CD4-positive, alpha-beta T cell (primary cell): ENCODE measurements around the gene SIN3B. TPM values are rescaled to one million over a fixed set of nuclear protein-coding genes. Genes with fewer than 3 reads are reported as not detected.

Experiments used
- ATAC-seq: fragments of 200-7000 bp; cut with Tn5 transposase; one replicate; pipeline ENCODE4 v1.10.0; 2022; ENCODE audit warnings: mild to moderate bottlenecking; ENCODE audit not compliant: poor library complexity
- CTCF ChIA-PET: fragments of 350-600 bp; sonication (Branson Sonifier 250); formaldehyde crosslinking; loops from one replicate; lab custom pipeline; 2021; ENCODE audit warnings: antibody characterized with exemption, inconsistent platforms; lab: Charles Lee
- POLR2A ChIA-PET: fragments of 350-600 bp; sonication (Branson Sonifier 250); formaldehyde crosslinking; loops from one replicate; lab custom pipeline; 2021; ENCODE audit warnings: antibody characterized with exemption, inconsistent platforms; lab: Charles Lee
- DNase-seq, 14 experiments: peaks; one replicate each; pipeline ENCODE4 v3.0.0-alpha.2; 2013 to 2020; ENCODE audit warnings: mixed read lengths in 2 of 14
- H3K27ac ChIP-seq, 2 donors: one replicate each; pipeline versions ENCODE4 v1.5.1 to v1.7.0; 2013; ENCODE audit warnings: low read length in 2 of 2, low read depth in 1 of 2, mild to moderate bottlenecking in 1 of 2
- H3K27me3 ChIP-seq, 2 experiments: 1 replicate in 1 of 2; 2 replicates in 1 of 2; pipeline versions ENCODE4 v1.6.1 to v1.7.0; 2013; ENCODE audit warnings: low read length in 2 of 2, control low read depth in 1 of 2, mild to moderate bottlenecking in 1 of 2, moderate library complexity in 1 of 2; ENCODE audit not compliant: insufficient read depth in 2 of 2, control insufficient read depth in 1 of 2
- H3K36me3 ChIP-seq: one replicate; pipeline ENCODE4 v1.6.1; 2013; ENCODE audit warnings: low read length, control low read depth; ENCODE audit not compliant: insufficient read depth
- H3K4me1 ChIP-seq: one replicate; pipeline ENCODE4 v1.6.1; 2013; ENCODE audit warnings: low read length, control low read depth; ENCODE audit not compliant: insufficient read depth
- H3K4me3 ChIP-seq: one replicate; pipeline ENCODE4 v1.5.1; 2013; ENCODE audit warnings: mild to moderate bottlenecking, low read length, moderate library complexity
- H3K9me3 ChIP-seq, 2 experiments: 1 replicate in 1 of 2; 2 replicates in 1 of 2; pipeline versions ENCODE4 v1.6.1 to v1.7.0; 2013; ENCODE audit warnings: low read length in 2 of 2, mild to moderate bottlenecking in 2 of 2, control low read depth in 1 of 2, moderate library complexity in 1 of 2; ENCODE audit not compliant: control insufficient read depth in 1 of 2, insufficient read depth in 1 of 2
- H3K27ac Mint-ChIP-seq: one replicate; pipeline ENCODE4 v1.8.0; 2020; ENCODE audit warnings: mixed read lengths
- H3K27me3 Mint-ChIP-seq: one replicate; pipeline ENCODE4 v1.8.0; 2021; ENCODE audit warnings: mixed read lengths
- H3K36me3 Mint-ChIP-seq: one replicate; pipeline ENCODE4 v1.8.0; 2021; ENCODE audit warnings: low read depth, mixed read lengths
- H3K4me1 Mint-ChIP-seq: one replicate; pipeline ENCODE4 v1.8.0; 2021; ENCODE audit warnings: low read depth, mixed read lengths
- H3K4me3 Mint-ChIP-seq: one replicate; pipeline ENCODE4 v1.8.0; 2020; ENCODE audit warnings: mild to moderate bottlenecking, mixed read lengths
- H3K9me3 Mint-ChIP-seq: one replicate; pipeline ENCODE4 v1.8.0; 2020; ENCODE audit warnings: mixed read lengths
- intact Hi-C, 2 experiments: fragments of 100-400 bp; cut with DNase I in 1 of 2; cut with micrococcal nuclease in 1 of 2; formaldehyde crosslinking; loops; one replicate each; pipeline versions ENCODE4 v1.15.1 to v1.9.0; 2023 to 2025; cut with DNase I, micrococcal nuclease
- total RNA-seq, 174 experiments: library from RNA in 2 of 174; stranded (reverse) in 2 of 174; gene quantifications; one replicate each; pipeline ENCODE4 v1.2.3 and lab custom pipeline; 2021 to 2026
- TF ChIP-seq, protein P1 (sequence below): fragments of 200-600 bp; IDR thresholded peaks from one replicate; pipeline ENCODE4 v1.8.0; 2022; ENCODE audit warnings: antibody characterized with exemption, mild to moderate bottlenecking

The SIN3B gene
- total RNA-seq, 2 experiments from 2014 or later = 52.4 to 53.7 TPM

DNA sequence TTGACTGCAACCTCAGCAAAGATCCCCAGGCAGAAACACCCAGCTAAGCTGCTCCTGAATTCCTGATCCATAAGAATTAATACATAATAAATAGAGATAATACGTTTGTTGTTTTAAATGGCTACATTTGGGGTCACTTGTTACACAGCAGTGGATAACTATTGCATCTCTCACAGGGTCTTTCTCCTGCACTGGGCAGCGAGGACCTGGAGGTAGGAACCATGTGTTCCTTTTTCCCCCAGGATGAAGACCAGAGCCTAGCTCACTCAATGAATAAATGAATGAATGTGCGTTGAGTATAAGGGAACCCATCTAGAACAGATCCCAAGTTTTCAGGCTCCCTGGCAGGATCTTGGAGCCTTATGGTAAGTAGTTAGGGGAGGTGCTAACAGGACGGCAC, 90.3 kb downstream of the SIN3B start:
- H3K36me3 ChIP-seq = no peaks in the 10 kb centered on the region
- intact Hi-C loops = no loop called here
- H3K9me3 ChIP-seq = peaks cover 10 to 25% of the 10 kb centered on the region in 2 experiments
- DNase-seq (no peak), ATAC-seq (no peak)
- TF ChIP-seq, protein P1, sequence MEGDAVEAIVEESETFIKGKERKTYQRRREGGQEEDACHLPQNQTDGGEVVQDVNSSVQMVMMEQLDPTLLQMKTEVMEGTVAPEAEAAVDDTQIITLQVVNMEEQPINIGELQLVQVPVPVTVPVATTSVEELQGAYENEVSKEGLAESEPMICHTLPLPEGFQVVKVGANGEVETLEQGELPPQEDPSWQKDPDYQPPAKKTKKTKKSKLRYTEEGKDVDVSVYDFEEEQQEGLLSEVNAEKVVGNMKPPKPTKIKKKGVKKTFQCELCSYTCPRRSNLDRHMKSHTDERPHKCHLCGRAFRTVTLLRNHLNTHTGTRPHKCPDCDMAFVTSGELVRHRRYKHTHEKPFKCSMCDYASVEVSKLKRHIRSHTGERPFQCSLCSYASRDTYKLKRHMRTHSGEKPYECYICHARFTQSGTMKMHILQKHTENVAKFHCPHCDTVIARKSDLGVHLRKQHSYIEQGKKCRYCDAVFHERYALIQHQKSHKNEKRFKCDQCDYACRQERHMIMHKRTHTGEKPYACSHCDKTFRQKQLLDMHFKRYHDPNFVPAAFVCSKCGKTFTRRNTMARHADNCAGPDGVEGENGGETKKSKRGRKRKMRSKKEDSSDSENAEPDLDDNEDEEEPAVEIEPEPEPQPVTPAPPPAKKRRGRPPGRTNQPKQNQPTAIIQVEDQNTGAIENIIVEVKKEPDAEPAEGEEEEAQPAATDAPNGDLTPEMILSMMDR = no peak
- no peaks in the 10 kb centered on the region for H3K9me3 Mint-ChIP-seq
- POLR2A ChIA-PET = no interaction called here
- CTCF ChIA-PET = no interaction called here
- H3K27me3 ChIP-seq = peaks cover 0 to 3% of the 10 kb centered on the region in 2 experiments
- no peak overlapping the region for H3K4me3 Mint-ChIP-seq
- no peaks in the 10 kb centered on the region for H3K36me3 Mint-ChIP-seq
- no peak overlapping the region for H3K4me3 ChIP-seq
- H3K27ac Mint-ChIP-seq = no peak overlapping the region
- H3K27me3 Mint-ChIP-seq = peaks cover 26% of the 10 kb centered on the region
- no peak overlapping the region for H3K27ac ChIP-seq
- no peaks in the 10 kb centered on the region for H3K4me1 ChIP-seq
- H3K4me1 Mint-ChIP-seq = no peaks in the 10 kb centered on the region

DNA sequence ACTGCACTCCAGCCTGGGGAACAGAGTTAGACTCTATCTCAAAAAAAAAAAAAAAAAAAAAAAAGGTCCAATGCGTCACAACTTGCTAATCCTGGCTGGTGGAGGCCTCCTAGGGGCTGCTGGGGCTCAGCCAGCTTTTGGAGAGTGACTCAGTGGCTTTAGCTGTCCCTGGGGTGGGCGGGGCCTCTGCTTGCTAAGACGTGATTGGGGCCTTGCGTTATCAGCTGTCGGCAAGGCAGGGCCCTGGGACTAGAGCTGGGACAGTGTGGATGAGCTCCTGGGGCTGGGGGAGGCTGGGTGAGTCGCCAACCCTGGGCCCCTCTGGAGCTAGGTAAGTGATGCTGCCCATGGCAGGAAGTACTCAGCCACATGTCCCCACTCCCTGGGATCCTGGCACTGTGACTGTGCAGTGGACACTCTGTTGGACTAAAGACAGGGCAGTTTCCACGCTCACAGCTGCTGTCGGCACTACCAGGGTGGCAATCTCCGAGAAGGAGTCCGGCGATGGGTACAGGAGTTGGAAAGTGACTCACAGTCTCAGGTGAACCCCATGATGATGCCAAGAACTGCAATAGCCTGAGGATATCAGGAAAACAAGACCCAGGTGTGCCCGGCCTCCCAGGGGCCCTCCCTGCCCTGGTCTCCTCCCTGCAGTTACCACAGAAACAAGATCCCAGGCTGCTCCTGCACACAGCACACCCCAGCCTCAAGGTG, 91.8 kb downstream of the SIN3B start:
- Mint-ChIP-seq H3K27me3 (peaks cover 26% of the 10 kb centered on the region), H3K4me1 (no peaks in the 10 kb centered on the region), H3K36me3 (no peaks in the 10 kb centered on the region), H3K27ac (no peak overlapping the region), H3K4me3 (no peak overlapping the region), H3K9me3 (peaks cover 2% of the 10 kb centered on the region)
- intact Hi-C loops = no loop called here
- TF ChIP-seq, protein P1 = no peak
- Histone ChIP-seq H3K27ac (no peak overlapping the region), H3K4me3 (no peak overlapping the region), H3K9me3 (peaks cover 6 to 24% of the 10 kb centered on the region in 2 experiments), H3K4me1 (no peaks in the 10 kb centered on the region), H3K36me3 (no peaks in the 10 kb centered on the region), H3K27me3 (no peaks in the 10 kb centered on the region)
- POLR2A ChIA-PET = no interaction called here
- DNase-seq (no peak), ATAC-seq (no peak)
- CTCF ChIA-PET = no interaction called here

DNA sequence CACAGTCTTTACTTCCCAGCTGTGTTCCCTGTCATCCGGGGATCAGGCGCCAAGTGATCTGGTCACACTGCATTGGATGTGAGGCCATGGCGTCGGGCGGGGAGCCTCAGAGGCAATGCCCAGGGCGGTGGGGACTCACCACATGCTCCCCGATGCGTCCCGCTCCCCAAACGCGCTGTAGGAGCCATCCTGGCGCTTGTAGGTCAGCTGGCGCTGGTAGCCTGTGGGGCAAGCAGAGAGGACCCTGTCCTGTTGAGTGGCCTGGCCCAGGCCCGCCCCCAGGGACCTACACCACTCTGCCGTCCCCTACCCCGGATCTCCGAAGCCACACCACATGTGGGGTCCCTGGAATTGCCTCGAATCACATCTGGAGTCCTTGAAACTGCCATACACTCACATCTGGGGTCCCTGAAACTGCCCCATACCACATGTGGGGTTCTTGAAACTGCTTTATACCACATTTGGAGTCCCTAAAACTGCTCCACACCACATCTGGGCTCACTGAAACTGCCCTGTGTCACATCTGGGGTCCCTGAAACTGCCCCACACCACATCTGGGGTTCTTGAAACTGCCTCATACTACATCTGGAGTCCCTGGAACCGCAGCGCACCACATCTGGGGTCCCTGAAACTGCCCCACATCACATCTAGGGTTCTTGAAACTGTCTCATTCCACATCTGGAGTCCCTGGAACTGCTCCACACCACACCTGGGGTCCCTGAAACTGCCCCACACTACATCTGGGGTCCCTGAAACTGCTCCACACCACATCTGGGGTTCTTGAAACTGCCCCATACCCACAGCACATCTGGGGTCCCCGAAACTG, 92.8 kb downstream of the SIN3B start:
- Histone ChIP-seq H3K27ac (no peak overlapping the region), H3K36me3 (no peaks in the 10 kb centered on the region), H3K4me1 (no peaks in the 10 kb centered on the region), H3K27me3 (no peaks in the 10 kb centered on the region), H3K9me3 (peaks cover 6 to 24% of the 10 kb centered on the region in 2 experiments), H3K4me3 (no peak overlapping the region)
- Mint-ChIP-seq H3K36me3 (no peaks in the 10 kb centered on the region), H3K27ac (no peak overlapping the region), H3K9me3 (peaks cover 7% of the 10 kb centered on the region), H3K4me1 (no peaks in the 10 kb centered on the region), H3K27me3 (peaks cover 22% of the 10 kb centered on the region), H3K4me3 (no peak overlapping the region)
- DNase-seq = no peak
- TF ChIP-seq, protein P1 = no peak
- no peak for ATAC-seq
- CTCF ChIA-PET = no interaction called here
- intact Hi-C loops = no loop called here
- POLR2A ChIA-PET = no interaction called here
